Activated effector memory CD4-positive, alpha-beta T cell treated with anti-CD3 and anti-CD28 coated beads, Interleukin-2, amount 50 U/mL, for 16 hours (primary cell): ENCODE data around the gene GAS2L2.

ENCODE experiments used
- DNase-seq: peaks from one replicate; pipeline ENCODE4 v3.0.0-alpha.2; 2020

Gene GAS2L2

DNA sequence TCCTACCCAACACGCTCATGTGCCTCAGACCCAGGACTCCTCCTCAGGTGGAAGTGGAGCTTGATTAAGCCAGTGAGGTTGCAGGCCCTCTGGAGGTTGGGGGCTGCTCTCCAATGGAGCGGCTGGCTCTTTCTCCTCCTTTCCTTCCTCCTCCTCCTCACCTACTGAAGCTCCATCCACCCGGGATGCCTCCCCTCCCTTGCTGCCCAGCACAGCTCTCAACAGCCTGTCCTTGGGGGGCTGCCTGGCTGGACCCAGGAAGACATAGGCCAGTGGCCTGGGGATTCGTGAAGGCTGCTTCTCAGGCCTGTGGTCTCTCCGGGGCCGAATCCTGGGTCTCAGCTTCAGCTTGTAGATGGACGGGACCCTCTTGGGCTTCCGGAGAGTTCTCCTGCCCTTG is 8.2 kb downstream of the GAS2L2 start:
- no peak for DNase-seq

DNA sequence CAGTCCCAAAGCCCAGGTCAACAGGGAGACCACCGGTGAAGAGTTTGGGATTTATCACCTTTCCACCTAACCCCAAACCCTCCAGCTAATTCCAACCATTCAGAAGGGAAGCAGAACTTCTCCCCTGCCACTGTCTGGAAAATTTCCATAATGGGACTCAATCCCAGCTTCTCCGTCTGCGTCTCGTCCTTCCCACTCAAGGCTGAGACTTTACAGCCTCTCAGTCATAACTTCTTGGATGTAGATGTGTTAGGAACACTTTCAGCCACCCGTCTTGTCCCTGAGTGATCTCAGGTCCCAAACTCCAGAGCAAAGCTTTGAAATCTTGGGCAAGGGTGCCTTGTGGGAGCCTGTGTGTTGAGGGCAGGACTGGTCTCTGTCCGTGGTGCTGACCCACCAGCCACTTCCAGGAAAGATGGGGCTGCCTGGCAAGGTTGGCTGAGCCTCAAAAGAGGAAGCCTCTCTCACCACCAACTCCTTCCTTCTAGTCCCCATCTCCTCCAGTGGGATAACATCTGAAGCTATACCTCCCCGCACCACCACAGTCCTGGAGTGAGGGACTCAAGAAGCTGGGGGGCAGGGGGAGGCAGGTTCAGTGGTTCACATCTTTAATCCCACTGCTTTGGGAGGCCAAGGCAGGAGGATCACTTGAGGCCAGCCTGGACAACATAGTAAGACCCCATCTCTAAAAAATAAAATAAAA is 9.3 kb downstream of the GAS2L2 start:
- no peak for DNase-seq

GRCh38 chr17:35742896-35743477 is 10.1 kb downstream of the GAS2L2 start:
- no peak for DNase-seq

DNA sequence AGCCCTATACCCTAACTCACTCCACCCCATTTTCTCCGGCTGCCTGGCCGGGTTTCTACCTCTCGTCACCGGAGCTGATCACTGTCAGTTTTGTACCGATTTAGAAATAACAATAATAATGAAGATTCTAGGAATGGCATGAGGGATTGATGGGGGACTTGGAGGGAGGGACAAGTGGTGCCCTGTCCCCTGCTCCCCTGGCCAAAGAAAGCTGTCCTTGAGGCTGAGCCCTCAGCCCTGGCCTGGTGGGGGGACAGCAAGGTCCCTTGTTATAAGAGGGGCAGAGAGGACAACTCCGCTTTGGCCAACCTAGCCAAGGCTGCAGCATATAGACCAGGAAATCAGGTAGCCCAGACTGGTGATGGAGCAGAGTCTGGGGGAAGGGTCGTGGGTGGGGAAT is 10.5 kb downstream of the GAS2L2 start:
- no peak for DNase-seq

DNA sequence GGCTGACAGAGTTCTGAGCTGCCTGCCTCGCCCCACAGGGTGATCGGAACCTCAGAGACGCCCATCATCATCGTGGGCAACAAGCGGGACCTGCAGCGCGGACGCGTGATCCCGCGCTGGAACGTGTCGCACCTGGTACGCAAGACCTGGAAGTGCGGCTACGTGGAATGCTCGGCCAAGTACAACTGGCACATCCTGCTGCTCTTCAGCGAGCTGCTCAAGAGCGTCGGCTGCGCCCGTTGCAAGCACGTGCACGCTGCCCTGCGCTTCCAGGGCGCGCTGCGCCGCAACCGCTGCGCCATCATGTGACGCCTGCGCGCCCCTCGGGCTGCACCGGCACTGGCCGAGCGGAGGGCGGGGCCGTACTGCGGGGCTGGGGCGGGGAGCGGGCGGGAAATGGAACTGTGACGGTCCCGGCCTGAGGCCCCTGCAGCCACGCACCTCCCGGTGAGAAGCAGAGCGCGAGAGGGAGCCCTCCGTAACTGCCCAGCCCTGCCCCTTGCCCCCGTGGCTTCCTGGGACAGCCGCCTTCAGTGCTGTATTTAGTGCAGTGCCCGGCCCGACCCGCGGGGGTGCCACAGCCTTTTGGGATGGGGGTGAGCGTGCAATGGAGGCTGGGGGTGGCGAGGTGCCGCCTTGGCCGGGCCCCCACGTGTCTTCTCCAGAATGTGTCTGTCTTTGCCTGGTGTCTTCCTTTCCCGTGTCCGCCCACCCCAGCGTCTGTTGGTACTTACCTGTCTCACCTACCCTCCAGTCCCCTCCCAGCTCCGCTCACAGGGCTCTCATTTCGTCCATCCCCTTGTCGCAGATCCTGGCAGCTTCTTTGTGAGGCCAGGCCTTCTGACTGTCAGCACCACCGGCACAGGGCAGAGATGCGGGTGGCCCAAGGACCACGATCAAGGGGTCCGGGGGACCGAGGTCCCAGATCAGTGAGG is 11.8 kb downstream of the GAS2L2 start:
- DNase-seq: no peak

- DNase-seq: no peak
Measured at GRCh38 chr17:35740216-35740615, 12.8 kb downstream of the GAS2L2 start.

DNA sequence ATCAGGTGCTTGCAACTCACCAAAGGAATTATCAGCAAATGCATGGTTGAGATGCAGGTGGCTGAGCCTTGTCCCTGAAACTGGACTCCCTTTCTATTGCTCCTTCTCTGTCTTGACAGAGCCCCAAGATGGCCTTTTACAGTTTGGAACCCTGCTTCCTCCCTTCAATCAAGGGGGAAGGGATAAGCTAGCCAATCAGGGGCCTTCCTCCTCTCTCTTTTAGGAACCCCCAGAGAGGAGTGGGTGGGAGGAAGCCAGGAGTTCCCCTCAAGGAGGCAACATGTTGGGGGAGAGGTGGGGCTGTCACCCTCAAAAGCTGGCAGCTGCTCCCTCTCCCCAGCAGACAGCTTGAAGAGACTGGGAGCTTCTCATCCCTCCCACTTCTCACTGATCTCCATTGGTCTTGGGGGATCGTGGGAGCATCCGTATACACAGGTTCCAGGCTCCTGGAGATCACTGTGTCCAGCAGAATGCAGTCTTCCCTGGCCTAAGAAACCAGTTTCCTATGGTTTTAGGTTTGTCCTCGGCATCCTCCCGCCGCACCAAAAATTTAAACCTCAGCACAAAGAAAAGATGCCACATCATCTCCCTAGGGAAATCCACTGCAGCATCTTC is 14.4 kb downstream of the GAS2L2 start:
- no peak for DNase-seq

DNA sequence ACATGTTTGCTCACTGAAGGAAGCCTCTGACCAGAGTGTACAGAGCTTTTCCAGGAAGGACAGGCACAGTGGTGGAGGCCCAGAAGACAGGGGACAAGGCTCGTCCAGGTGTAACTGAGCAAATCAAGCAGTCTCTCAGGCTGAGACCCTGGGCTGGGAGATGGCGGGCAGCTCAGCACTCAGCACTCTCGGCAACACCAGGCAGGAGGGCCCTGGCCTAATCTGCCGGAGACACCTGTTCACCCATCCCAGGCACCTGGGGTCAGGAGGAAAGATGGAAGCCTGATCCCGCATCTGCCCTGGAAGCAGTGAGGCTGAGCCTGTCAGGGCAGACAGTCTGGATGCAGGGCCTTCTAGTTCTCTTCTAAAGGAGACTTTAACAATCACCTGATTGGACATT is 16.8 kb downstream of the GAS2L2 start:
- DNase-seq: no peak

DNA sequence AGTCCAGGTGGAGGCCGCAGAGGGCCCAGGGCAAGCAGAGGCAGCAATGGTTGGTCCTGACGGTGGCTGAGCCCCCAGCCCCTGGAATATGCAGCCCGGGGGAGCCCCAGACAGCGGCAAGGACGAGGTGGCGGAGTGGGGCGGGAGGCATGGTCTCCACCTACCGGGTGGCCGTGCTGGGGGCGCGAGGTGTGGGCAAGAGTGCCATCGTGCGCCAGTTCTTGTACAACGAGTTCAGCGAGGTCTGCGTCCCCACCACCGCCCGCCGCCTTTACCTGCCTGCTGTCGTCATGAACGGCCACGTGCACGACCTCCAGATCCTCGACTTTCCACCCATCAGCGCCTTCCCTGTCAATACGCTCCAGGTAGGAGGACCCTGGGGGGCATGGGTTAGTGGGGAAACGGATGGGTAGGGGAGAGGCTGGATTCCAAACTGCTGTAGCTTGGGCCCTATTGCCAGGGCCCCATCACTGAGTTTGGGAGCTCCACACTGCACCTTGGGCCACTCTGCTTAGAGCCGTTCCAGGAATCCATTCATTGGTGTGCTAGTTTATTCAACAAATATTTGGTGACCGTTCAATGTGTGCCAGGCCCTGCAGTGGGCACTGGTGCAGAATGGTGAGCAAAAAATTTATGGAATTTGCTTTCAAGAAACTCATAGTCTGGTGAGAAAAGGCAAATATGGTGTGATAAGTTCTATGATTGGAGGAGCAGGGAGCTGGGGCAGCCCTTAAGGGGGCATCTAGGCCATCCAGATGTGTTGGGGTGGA is 17.8 kb downstream of the GAS2L2 start:
- no peak for DNase-seq

DNA sequence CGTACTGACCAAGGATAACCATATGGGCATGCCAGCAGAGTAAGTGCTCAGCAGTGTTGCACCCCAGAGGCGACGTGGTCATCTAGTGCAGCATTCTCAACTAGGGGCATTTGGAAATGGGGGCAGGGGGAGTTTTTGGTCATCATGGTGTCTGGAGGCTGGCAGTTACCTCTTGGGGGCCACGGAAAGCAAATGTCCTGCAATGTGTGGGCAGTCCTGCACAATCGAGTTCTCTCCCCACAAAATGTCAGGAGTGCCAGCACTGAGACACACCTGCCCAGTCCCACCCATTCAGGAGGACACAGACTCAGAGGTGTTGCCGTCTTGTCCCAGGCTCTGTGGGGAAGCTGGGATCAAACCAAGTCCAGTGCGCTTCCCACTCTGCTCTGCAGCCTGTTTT is 18.6 kb downstream of the GAS2L2 start:
- DNase-seq: no peak

- DNase-seq: no peak
Measured at GRCh38 chr17:35733366-35733765, 19.7 kb downstream of the GAS2L2 start.

DNA sequence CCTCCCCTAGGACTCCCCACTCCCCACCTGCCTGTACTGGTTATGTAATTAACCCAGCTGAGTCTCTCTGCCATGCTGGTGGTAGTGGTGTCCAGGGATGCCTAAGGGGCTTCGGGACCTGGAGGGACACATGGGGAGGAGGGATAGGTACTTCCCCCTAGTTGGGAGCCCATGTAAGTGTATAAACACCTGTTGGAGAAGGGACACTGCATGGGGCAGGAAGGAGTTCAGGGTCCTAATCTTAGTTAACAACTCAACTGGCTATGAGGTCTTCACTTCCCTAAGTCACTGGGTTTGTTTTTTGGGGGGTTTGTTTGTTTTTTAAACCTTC is 20.3 kb downstream of the GAS2L2 start:
- no peak for DNase-seq

DNA sequence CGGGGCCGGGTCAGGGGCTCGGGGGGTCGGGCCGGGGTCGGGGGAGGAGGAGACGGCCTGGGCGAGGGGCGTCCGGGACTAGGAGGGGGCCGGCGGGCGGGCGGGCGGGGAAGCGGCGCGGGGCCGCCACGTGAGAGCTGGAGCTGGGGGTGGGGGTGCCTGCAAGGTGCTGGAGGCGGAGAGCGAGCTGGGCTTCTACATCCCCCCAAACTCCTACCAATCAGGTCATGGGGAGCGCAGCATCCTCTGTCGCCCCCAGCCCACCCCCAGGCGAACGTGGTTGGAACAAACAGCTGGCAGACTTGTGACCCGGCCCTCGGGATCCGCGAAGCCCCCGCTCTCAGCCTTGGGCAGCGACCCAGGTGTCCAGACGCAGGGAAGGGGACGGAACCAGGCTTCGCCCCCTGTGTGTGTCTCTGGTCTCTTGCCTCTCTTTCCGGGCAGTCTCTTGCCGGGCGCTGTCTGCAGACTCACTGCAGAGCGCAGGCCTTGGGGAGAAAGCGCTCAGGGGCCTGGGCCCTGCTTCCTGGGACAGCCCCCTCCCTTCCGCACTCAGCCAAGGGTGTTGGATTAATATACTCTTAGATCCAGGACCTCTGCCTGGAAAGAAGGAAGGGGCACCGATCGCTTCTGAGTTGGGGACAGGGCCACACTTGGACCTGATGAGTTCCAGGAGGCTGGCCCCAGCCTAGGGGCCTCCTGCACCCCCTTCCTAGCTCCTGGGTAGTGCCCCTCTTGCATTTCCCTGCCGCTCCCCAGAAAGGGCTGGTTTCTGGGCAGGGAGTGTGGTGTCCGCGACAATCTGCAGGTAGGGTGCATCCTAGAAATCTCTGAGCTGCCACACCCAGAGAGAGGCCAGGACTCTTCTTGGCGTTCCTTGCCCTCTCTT is 20.9 kb downstream of the GAS2L2 start:
- DNase-seq: no peak

DNA sequence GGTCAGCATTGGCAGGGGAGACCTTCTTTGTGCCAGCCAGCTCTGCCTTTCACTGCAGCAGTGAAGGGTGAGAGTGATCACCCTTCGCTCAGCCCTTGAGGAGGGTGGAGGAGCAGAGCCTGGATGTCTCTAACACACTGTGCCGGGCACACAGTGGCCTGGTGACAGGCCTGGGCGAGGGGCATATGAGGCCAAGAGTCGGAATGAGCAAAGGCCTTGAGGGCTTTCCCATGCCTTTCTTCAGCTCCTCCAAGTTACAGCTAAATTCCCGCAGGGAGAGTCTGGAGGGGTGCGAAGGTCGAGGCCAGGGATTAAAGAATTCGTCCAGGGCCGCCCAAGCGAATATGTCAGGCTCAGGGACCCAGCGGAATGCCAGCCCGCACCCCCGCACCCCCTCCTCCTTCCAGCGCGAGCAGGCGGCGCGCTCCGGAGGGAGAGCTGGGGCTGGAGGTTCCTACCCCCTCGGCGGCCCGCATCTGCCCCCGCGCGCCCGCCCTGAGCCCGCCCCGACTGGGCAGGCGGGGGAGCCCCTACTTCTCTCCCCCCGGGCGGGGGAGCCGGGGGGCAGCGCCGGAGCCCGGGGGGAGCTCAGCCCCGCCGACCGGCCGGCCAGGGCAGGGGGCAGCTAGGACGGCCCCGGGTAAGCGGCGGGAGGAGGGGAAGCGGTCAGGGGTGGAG is 21.7 kb downstream of the GAS2L2 start, which contains the start of gene RASL10B:
TSS of gene RASL10B (plus strand) at position 401 of the 678 bp plus-strand sequence. CDS start 3,546 bp downstream, outside the sequence.
- peak; percentile 78 for DNase-seq

DNA sequence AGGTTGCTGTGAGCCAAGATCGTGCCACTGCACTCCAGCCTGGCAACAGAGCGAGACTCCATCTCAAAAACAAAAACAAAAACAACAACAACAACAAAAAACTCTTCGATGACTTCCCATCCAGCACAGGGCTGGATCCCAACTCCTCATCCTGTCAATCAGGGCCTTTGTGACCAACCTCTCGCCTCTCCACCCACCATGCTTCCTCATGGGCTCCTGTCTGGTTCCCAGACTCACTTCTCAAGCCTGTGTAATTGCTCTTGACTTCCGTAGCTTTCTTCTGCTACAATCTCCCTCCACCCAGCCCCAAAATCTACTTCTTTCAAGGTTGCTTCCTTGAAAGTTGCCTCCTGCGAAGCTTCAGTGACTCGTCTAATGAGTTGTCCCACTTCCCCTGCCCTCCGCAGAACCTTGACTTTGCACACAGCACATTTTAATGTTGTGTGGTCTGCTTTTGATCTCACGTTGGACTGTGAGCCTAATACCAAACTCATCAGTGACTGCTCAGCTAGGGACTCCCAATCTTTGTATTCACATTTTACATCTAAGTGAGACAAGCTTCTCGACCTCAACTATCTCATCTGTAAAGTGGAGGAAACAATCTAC is 22.5 kb downstream of the GAS2L2 start:
- no peak for DNase-seq

GRCh38 chr17:35729405-35729833 is 23.6 kb downstream of the GAS2L2 start:
- no peak for DNase-seq

GRCh38 chr17:35728551-35728950 is 24.5 kb downstream of the GAS2L2 start:
- DNase-seq: no peak

DNA sequence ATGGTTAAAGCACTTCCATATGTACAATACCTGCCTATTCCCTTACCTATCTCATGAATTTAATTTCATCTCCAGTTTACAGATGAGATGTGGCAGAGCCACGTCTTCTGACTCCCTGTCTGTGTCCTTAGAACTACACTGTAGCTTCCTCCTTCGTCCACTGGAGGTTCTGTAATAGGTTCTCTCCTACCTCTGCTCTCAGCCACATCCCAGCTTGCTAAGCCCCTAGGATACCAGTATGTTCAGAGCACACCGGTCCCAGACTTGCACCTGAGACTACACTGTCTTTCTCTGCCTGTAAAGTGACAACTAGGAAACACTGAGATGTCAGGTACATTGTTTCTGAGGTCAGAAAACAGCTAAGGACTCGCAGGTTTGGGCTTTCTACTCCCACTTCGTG is 25.4 kb downstream of the GAS2L2 start:
- DNase-seq: no peak

GRCh38 chr17:35726953-35727460 is 26.0 kb downstream of the GAS2L2 start:
- DNase-seq: no peak
